DMS79 treated with DMSO at 0.1 percent for 48 hours (cell line): ENCODE data around the gene GATAD2B.
"Not testable (repeated sequence)": the region's sequence is repeated elsewhere in the genome, so short reads cannot be mapped to it uniquely, and the experiment has no call there.

Experiments used
- DNase-seq: peaks from one replicate; lab custom pipeline; 2025; lab: John Stamatoyannopoulos, UW

GATAD2B gene

DNA sequence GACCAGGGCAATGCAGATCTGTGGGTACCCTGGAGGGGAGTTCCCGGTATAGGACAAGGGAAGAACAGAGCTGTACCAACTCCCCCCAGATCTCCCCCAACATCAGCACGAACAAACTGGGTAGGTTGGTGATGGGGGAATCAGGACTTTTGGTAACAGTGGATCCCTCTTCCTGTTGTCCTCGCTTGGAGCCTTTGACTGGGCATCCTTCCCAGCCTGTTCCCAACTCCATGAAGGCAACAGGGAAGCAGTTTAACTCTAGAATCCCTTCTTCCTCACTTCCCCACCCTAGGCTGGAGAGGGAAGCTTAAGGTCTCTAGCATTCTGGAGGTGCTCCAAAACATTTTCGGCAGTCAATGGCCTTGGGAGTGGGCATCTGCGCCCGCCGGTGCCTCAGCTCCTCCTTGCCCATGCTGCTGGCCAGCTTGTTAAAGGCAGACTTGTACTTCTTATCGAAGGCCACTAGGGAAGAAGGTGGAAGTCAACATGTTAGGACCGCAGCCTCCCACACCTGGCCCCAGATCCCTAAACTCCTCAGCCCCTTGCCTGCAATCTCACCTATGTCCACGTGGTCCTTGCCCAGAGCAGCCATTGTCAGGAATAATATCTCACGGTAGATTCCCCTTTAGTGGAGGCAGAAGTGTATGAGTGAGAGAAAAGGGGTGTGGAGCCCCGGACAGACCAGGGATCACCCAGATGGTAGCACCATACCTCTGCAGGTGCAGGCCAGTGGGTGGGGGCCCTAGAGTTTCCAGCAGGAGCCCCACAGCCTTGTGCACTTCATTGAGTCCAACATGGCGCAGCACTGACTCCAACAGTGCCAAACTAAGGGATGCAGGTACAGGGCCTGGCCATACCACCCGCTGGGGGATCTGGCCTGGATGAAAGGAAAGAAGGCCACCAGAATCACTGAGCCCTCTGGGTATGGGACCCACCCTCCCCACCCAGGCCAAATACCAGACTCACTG is 7.5 kb upstream of the GATAD2B start:
- DNase-seq, result no peak

DNA sequence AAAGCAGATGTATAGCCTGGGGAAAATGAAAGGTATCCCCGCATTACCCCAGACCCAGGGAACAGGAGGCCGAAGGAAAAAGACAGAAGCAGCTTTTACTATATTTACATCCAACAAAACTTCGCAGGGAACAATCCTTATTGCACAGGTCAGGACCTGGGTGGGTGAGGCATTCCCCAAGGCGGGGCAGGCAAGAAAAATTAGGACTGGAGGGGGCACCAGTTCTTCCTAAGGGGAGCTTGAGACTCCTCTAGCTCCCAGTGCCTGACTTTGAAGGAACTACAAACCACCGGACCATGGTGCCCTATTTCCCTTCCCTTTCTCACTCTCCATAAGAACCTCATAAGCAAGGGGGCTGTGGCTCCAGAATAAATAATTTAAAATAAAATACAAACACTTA is 6.7 kb upstream of the GATAD2B start:
- no peak for DNase-seq

DNA sequence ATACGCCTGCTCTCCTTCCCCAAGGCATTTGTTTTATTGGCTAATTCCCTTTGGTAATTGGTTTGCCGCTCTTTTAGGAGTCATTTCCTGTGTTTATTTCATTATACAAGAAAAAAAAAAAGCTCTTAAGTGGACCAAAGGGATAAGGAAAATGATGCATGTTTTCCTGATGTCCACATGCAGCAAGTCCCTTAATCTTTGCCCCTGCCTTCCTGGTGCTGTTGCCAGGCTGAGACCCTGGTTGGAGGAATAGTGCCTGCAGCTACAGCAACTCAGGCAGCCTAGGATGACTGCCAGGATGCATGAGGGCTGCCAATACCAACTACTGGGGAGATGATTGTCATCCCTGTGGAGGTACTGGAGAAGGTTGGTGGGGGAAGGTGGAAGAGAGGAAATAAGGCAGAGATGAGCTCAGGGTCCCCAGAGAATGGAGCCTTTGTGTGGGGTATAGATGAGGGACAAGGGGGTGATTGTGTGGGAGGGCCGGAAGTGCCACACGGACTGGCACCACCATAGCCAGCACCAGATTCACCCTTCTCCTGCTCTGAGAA is 6.1 kb upstream of the GATAD2B start:
- no peak for DNase-seq

DNA sequence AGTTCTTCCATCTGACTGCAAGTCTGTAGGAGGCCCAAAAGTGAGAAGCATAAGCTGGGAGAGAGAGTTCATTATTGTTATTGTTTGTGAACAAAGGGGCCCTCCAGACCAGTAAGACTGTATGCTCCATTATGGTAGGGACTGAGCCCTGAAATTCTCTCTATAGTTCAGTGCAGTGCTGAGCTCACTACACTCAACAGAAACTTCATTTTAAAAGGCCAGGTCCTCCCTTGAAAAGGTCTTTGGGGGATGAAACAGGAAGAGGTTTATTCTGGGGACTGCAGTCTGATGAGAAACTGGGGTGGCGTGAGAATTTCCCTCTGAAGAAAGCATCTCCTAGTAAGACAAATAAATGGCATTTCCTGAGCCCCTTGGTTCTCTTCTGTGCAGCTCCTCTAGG is 5.5 kb upstream of the GATAD2B start:
- DNase-seq, result no peak

DNA sequence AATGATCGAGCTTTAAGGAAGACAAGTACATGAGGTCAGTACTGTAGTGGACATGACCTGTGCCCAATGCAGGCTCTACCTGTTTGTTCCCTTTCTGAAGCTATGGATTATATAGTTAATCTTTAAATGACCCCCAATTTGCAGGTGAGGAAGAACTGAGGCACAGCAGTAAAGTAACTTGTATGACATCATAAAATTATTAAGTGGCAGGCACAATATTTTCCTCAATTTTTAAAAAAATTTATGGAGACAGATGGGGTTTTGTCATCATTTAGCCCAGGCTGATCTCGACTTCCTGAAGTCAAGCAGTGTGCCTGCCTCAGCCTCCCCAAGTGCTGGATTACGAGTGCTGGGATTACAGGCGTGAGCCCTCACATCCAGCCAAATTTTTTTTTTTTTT is 3.6 kb upstream of the GATAD2B start:
- DNase-seq, result no peak

DNA sequence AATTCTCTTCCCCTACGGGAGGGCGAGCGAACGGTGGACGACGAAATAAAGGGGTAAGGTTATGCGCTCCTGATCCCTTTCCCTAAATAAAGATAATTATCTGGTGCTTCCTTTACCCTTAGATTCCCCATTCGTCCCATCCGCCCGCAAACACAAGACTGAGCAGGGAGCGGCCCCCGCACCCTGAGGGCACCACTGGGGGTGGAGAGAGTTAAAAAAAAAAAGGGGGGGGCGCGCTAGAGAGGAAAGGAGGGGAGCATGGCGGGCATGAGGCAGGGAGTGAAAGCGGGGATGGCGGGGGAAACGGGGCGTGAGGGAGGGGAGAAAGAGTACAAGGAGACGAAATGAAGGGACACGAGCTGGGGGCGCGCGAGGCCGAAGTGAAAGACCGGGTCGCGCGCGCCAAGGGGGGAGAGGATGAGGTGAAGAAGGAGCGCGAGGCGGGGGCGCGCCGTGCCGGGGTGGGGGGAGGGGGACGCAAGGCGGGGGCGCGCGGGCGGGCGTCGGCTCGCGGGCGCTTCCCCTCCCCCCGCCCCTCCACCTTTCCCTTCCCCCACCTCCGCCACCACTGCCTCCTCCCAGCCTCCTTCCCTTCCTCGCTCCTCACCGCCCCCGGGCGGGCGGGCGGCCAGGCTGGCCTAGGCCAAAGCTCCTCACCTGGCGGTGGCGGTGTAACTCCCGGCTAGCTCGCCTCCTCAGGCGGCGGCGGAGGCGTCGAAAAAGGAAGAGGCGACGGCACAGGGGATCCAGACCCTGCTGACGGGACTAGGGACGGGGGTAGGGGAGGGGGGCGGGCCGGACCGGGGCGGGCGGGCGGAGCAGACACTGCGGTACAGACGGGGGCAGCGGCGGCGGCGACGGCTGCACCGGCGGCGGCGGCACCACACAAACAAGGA is 448 bp downstream of the GATAD2B start:
- peak; percentile 51 for DNase-seq

DNA sequence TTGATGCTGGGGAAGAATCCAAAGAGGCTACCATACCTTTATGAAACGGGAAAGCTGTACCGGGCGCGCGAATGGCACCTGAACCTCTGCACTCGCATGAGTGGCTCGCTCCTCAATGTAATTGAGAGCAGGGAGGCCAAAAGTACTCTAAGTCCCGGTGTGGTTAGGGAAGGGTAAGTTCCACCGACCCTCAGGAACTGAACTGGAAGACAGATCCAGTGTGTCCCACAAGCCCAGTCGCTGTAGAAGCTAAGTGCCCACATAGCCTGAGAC is 1.0 kb downstream of the GATAD2B start:
- DNase-seq, result peak; percentile 37

DNA sequence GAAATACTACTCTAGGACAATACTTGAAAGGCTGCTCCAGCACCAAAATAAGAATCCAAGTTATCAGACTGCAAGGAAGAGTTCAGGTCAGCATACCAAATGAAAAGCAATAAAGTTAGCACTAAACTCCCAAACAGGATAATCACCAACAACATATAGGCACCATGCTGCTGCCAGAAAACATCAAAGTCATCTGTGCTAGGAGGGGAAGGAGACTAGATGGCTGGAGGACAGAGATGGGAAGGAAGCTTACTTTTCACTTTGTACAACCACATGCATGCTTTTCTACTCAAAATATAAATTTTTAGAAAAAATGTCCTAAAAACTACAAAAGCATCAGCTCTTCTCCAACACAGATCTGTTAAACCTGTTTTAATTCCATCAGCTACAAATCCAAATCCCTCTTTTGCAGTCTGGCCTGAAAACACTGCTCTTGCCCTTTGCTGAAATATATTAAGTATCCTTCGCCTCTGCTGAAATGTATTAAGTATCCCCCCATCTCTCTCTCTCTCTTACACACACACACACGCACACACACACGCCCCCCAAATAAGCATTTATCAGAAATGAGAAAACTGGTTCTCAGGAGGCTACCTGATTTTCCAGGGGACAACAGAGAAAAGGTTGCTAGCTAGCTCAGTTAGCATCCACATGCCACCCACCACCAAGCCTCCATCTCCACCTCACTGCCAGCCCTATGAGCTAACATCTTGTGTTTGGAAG is 1.5 kb downstream of the GATAD2B start:
- no peak for DNase-seq

DNA sequence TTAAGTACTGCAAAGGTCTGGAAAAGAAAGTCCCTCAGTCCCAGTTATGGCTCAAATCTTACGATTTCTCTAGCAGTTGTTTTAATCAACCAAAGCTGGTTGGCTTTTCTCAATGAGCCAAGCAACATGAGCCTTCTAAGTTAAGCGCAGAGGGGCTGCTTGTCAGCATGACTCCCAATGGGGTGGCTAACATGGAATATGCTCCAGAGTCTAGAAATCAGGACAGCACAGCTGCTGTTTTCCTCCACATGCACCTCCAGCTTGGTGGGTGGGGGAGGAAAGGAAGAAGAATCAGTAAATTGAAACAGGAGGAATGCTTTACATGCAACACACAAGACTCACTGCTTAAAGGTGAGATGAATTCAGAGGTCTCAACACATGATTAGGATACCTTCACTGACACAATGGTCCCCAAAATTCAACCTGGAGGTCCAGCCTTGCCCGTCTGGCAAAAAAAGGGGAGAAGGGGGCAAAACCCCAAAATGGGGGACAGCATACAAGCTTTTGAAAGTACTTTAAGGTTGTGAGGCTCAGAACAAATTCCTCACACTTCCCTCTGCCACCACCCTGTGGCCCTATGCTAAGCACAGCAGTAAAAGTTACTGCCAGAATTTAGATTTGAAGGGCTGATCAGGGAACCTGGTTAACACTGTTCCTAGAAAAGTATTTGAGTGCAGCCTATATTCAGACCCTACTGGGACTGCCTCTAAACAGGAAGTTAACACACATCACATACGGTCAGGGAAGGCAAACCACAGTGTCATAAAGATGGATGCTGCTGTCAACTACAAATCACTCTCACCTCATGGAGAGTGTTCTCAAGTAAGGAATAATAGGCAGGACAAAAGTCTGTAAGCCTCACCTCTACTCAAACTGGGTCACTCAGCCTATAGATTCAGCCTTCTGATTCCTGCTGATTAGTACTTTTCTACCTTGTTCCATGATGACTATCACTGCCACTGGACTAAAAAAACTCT is 2.6 kb downstream of the GATAD2B start:
- no peak for DNase-seq

DNA sequence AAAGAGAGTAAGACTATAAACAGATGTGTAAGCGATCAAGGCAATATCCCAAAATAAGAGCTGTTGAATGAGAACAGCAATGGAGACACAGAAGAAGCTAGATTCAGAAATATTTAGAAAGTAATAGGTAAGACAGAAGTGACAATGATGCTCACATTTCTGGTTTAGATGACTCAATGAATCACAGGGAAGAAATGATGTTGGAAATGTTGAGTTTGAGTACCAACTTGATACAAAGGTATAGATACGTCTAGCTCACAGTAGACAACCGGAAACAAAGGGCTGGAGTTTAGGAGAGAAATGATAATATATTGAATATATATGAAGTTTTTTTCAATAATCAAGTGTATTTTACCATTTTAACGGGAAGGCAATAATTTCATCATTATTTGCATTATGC is 6.5 kb downstream of the GATAD2B start:
- DNase-seq, result no peak

DNA sequence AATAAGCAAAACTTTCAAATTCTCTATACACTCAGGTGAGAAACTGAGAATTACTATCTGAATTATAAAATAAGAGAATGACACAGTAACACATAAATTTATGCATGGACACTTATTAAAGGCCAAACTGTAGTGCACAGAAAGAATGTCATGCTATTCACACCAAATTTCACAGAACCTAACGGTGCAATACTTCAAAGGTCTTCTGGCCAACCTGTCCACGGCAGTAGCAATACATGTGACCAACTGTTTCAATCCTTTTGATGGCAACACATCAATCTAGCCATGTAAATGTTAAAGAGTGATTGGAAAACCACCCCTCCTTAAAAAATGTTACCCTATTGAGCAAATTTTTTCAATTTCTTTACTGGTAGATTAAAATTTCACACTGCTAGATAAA is 10.4 kb downstream of the GATAD2B start:
- DNase-seq, result no peak

DNA sequence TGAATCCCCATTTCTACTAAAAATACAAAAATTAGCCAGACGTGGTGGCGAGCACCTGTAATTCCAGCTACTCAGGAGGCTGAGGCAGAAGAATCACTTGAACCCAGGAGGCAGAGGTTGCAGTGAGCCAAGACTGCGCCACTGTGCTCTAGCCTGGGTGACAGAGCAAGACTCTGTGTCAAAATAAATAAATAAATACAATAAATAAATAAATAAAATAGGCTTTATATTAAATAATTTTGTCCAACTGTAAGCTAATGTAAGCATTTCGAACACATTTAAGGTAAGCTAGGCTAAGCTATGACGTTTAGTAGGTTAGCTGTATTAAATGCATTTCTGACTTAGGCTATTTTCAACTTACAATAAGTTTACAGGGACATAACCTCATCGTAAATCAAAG is 12.2 kb downstream of the GATAD2B start:
- not testable (repeated sequence) for DNase-seq

DNA sequence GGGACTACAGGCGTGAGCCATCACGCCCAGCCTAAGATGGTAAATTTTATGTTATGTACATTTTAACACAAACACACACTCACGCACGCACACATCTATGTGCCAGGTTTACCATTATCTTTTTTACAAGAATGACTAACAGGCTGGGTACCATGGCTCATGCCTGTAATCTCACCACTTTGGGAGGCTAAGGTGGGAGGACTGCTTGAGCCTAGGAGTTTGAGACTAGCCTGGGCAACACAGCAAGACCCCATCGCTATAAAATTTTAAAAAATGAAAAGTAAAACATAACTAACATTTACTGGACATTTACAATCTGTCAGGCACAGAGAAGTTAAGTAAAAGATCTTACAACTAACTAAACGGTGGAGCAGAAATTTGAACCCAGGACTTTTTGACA is 14.7 kb downstream of the GATAD2B start:
- no peak for DNase-seq

DNA sequence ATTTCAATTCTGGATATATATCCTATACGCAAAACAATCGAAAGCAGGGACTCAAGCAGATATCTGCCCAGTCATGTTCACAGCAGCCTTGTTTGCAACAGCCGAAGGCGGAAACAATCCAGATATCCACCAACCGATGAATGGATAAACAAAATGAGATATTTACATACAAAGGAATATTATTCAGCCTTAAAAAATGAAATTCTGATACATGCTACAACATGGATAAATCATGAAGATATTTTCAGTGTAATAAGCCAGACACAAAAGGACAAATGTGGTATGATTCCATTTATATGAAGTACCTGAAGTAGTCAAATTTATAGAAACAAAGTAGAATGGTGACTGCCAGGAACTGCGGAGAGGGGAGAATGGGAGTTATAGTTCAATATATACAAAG is 15.6 kb downstream of the GATAD2B start:
- DNase-seq, result no peak

DNA sequence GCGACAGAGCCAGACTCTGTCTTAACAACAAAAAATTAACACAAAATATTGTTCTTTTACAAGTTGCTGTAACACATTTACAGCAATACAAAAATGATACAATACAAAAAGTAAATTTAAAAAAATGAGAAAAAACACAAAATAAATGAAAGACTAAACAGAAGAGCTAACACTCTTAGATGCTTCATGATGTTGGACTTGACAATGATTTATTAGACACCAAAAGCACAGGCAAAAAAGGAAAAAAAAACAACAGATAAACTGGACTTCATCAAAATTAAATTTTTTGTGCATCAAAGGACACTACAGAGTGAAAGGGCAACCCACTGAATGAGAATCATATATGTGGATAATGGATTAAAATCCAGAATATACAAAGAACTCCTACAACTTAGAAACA is 16.4 kb downstream of the GATAD2B start:
- no peak for DNase-seq

DNA sequence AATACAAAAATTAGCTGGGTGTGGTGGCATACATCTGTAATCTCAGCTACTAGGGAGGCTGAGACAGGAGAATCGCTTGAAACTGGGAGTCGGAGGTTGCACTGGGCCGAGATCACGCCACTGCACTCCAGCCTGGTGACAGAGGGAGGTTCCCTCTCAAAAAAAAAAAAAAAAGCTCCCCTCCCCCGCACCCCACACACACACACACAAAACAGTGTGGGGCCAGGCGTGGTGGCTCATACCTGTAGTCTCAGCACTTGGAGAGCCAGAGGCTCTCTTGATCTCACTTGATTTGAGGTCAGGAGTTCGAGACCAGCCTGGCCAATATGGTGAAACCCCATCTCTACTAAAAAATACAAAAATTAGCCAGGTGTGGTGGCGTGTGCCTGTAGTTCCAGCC is 16.9 kb downstream of the GATAD2B start:
- DNase-seq, result not testable (repeated sequence)

DNA sequence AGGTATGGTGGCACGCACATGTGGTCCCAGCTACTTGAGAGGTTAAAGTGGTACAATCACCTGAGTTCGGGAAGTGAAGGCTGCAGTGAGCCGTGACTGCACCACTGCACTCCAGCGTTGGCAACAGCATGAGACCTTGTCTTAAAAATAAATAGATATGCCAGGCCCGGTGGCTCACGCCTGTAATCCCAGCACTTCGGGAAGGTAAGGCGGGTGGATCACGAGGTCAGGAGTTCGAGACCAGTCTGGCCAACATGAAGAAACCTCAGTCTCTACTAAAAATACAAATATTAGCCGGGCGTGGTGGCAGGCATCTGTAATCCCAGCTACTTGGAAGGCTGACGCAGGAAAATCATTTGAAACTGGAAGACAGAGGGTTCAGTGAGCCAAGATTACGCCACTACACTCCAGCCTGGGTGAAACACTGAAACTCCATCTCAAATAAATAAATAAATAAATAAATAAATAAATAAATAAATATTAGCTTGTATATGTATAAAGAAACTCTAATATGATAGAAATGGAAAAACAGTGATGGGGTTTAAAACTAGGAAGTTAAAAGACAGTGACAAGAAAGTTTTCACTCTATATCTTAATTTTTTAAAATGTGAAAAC is 18.8 kb downstream of the GATAD2B start:
- peak; percentile 23 for DNase-seq

DNA sequence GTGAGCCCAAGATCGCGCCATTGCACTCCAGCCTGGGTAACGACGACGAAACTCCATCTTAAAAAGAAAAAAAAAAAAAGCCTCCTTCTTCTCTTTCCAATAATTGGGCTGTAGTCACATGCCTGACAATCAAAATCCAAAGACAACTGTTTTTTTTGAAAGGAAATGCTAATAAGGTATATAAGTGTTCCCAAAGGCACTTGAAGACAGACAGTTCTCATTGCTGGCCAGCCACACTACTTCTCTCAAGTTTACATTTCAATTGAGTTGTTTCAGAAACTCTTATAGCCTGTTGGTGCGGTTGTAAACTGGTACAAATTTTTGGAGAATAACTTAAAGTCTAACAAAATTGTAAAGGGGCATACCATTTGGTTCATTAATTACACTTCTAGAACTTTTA is 23.3 kb downstream of the GATAD2B start:
- DNase-seq, result no peak

DNA sequence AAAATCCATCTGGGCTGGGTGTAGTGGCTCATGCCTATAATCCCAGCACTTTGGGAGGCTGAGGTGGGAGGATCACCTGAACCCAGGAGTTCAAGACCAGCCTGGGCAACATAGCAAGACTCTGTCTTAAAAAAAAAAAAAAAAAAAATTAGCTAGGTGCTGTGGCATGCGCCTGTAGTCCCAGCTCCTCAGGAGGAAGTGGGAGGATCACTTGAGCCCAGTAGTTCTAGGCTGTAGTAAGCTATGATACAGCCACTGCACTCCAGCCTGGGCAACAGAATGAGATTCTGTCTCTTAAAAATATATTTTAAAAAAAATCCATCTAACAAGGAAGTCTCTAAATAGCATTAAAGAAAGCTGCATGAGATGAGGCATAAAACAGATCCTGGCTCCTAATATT is 26.9 kb downstream of the GATAD2B start:
- DNase-seq, result not testable (repeated sequence)

DNA sequence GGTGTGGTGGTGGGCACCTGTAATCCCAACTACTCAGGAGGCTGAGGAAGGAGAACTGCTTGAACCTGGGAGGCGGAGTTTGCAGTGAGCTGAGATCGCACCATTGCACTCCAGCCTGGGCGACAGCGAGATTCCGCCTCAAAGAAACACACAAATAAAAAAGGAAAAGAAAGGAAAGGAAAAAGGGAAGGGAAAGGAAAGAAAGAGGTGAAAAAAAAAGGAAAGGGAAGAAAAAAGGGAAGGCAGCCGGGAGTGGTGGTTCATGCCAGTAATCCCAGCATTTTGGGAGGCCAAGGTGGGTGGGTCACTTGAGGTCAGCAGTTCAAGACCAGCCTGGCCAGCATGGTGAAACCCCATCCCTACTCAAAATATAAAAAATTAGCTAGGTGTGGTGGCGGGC is 31.7 kb downstream of the GATAD2B start:
- not testable (repeated sequence) for DNase-seq

DNA sequence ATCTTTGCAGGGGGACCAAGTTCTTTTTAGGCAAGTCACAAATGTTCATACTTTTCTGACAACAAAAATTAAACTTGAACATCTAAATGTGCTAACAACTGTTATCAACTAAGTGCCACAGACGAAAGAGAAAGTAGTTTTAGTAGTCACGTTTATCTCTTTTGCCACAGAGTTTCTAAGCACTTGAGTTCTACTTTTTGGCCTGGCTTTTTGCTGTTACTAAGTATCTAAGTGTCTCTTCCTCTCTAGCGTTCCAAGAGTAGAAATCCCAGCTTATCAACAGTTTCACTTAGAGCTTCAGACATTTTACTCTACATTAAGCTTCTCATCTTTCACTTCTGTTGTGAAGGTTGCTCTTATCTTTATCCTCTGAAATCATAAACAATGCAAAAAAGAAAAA is 34.2 kb downstream of the GATAD2B start:
- DNase-seq, result no peak
